ENCODE results near the gene STK11.

STK11 gene

GRCh38 chr19:1226522-1227303, 21.1 kb downstream of the STK11 start:
- no peak for DNase-seq (ENCODE audit: low read depth)

GRCh38 chr19:1227304-1228054, 21.9 kb downstream of the STK11 start:
- no peak for DNase-seq (ENCODE audit: low read depth)

GRCh38 chr19:1228161-1228957, 22.8 kb downstream of the STK11 start:
- no peak for DNase-seq (ENCODE audit: low read depth)

GRCh38 chr19:1229056-1229923, 23.7 kb downstream of the STK11 start:
- no peak for DNase-seq (ENCODE audit: low read depth)

GRCh38 chr19:1229924-1230782, 24.6 kb downstream of the STK11 start:
- no peak for DNase-seq (ENCODE audit: low read depth)

GRCh38 chr19:1230783-1231489, 25.4 kb downstream of the STK11 start:
- no peak for DNase-seq (ENCODE audit: low read depth)

GRCh38 chr19:1231729-1232637, 26.4 kb downstream of the STK11 start:
- DNase-seq (ENCODE audit: low read depth) = no peak

- no peak for DNase-seq (ENCODE audit: low read depth)
Observed at GRCh38 chr19:1232652-1233072, 27.1 kb downstream of the STK11 start.

- no peak for DNase-seq (ENCODE audit: low read depth)
Observed at GRCh38 chr19:1233115-1233667, 27.6 kb downstream of the STK11 start.

GRCh38 chr19:1234051-1234954, 28.7 kb downstream of the STK11 start:
- no peak for DNase-seq (ENCODE audit: low read depth)

- no peak for DNase-seq (ENCODE audit: low read depth)
Observed at GRCh38 chr19:1234955-1235380, 29.4 kb downstream of the STK11 start.

GRCh38 chr19:1235625-1236538, 30.3 kb downstream of the STK11 start:
- no peak for DNase-seq (ENCODE audit: low read depth)

- no peak for DNase-seq (ENCODE audit: low read depth)
Observed at GRCh38 chr19:1236576-1236975, 31.0 kb downstream of the STK11 start.

GRCh38 chr19:1237027-1237659, 31.6 kb downstream of the STK11 start:
- no peak for DNase-seq (ENCODE audit: low read depth)

GRCh38 chr19:1237754-1238368, 32.3 kb downstream of the STK11 start, which contains the start of gene CBARP:
CBARP (minus strand) TSS chr19:1238005; CDS start chr19:1236100, 1,905 bp downstream.
- DNase-seq (ENCODE audit: low read depth) = no peak
